Measurements from ENCODE around the gene PAMR1.
A peak's percentile ranks its signal among the peaks of the same experiment; 100 is the strongest.

Gene PAMR1

GRCh38 chr11:35501776-35502175 lies 23.6 kb downstream of the PAMR1 start:
- no peak overlapping the region for H3K4me3 ChIP-seq (ENCODE audit: low read length)
- DNase-seq (ENCODE audit: low read depth): no peak
- TF ChIP-seq CTCF (conservative IDR thresholded peaks at IDR 0.05; ENCODE audit: low read length): no peak

- H3K4me3 ChIP-seq (ENCODE audit: low read length): no peak overlapping the region
- TF ChIP-seq CTCF (conservative IDR thresholded peaks at IDR 0.05; ENCODE audit: low read length): no peak
- DNase-seq (ENCODE audit: low read depth): no peak
These were observed 24.7 kb downstream of the PAMR1 start for GRCh38 chr11:35500744-35501143.

GRCh38 chr11:35496416-35496815 lies 29.0 kb downstream of the PAMR1 start:
- no peak for DNase-seq (ENCODE audit: low read depth)
- H3K4me3 ChIP-seq (ENCODE audit: low read length): no peak overlapping the region
- no peak for TF ChIP-seq CTCF (conservative IDR thresholded peaks at IDR 0.05; ENCODE audit: low read length)

GRCh38 chr11:35494957-35495490 lies 30.4 kb downstream of the PAMR1 start:
- DNase-seq (ENCODE audit: low read depth): no peak
- H3K4me3 ChIP-seq (ENCODE audit: low read length): no peak overlapping the region
- no peak for TF ChIP-seq CTCF (conservative IDR thresholded peaks at IDR 0.05; ENCODE audit: low read length)

- peak; percentile 97 for DNase-seq (ENCODE audit: low read depth)
- TF ChIP-seq CTCF (conservative IDR thresholded peaks at IDR 0.05; ENCODE audit: low read length): no peak
- H3K4me3 ChIP-seq (ENCODE audit: low read length): no peak overlapping the region
These were observed 34.1 kb downstream of the PAMR1 start for GRCh38 chr11:35491231-35491871.

- peak; percentile 81 for DNase-seq (ENCODE audit: low read depth)
- no peak for TF ChIP-seq CTCF (conservative IDR thresholded peaks at IDR 0.05; ENCODE audit: low read length)
These were observed 37.3 kb downstream of the PAMR1 start for GRCh38 chr11:35488117-35488516.

GRCh38 chr11:35487532-35488078 lies 37.8 kb downstream of the PAMR1 start:
- TF ChIP-seq CTCF (conservative IDR thresholded peaks at IDR 0.05; ENCODE audit: low read length): peak; percentile 71
- DNase-seq (ENCODE audit: low read depth): peak; percentile 77

More at GRCh38 chr11:35488117-35488516, 37.3 kb downstream of the PAMR1 start:
- no peak overlapping the region for H3K4me3 ChIP-seq (ENCODE audit: low read length)

More at GRCh38 chr11:35487532-35488078, 37.8 kb downstream of the PAMR1 start:
- H3K4me3 ChIP-seq (ENCODE audit: low read length): no peak overlapping the region

Measured in AG10803 (cell line).